NB4 (cell line): ENCODE results near the gene SSTR4.

Experiments used
- DNase-seq: peaks from one replicate; pipeline ENCODE4 v3.0.0; 2010; ENCODE audit warnings: low read depth
- H3K4me3 ChIP-seq: one replicate; pipeline ENCODE4 v1.5.1; 2011; ENCODE audit warnings: mild to moderate bottlenecking, low read depth, low read length, moderate library complexity
- MYC ChIP-seq: IDR thresholded peaks from 2 replicates; pipeline ENCODE4 v1.6.1; 2011; ENCODE audit warnings: low read depth, low read length
- POLR2A ChIP-seq: IDR thresholded peaks from 2 replicates; pipeline ENCODE4 v1.6.1; 2011; ENCODE audit warnings: mild to moderate bottlenecking; ENCODE audit not compliant: insufficient read length; ENCODE audit errors: extremely low read depth
- TF ChIP-seq, protein P1 (sequence below): IDR thresholded peaks from one replicate; pipeline ENCODE4 v1.5.1; 2012; ENCODE audit warnings: low read depth, low read length
- TF ChIP-seq, protein P2 (sequence below): IDR thresholded peaks from 2 replicates; pipeline ENCODE4 v1.6.1; 2011; ENCODE audit warnings: low read depth, low read length

Gene SSTR4

DNA sequence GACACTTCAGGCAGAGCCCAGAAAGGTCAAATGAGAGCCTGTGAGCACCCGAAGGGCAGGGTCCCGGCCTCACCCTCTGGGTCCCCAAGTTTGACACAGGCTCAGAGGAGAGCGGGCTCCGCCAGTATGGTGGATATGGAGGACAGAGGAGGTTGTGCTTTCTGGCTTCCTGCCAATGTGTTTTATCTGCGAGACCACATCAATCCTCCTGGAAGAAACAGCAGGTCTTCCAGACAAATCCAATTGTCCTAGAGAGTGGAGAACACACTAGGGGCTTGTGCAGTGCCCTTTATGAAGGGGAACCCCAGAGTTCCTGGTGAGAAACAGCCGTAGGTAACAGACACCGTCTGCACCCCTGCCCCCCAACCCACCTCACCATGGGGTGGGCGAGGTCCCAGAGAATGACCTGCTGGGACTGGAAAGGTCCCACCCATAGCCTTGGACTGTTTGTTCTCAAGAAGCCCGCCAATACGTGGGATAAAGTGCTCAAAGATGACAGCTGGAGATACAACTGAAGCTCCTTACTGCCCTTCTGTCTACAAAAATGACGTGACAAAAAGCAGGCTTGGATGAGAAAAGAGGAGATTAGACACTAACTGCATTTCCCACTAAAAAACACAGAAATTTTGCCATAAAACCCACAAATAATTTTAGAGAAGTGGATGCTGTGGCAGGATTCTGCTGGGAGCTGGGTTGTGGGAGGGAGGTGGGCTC, 23.9 kb upstream of the SSTR4 start:
- TF ChIP-seq MYC (no peak), POLR2A (no peak)
- TF ChIP-seq, protein P1, sequence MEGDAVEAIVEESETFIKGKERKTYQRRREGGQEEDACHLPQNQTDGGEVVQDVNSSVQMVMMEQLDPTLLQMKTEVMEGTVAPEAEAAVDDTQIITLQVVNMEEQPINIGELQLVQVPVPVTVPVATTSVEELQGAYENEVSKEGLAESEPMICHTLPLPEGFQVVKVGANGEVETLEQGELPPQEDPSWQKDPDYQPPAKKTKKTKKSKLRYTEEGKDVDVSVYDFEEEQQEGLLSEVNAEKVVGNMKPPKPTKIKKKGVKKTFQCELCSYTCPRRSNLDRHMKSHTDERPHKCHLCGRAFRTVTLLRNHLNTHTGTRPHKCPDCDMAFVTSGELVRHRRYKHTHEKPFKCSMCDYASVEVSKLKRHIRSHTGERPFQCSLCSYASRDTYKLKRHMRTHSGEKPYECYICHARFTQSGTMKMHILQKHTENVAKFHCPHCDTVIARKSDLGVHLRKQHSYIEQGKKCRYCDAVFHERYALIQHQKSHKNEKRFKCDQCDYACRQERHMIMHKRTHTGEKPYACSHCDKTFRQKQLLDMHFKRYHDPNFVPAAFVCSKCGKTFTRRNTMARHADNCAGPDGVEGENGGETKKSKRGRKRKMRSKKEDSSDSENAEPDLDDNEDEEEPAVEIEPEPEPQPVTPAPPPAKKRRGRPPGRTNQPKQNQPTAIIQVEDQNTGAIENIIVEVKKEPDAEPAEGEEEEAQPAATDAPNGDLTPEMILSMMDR = no peak
- TF ChIP-seq, protein P2, sequence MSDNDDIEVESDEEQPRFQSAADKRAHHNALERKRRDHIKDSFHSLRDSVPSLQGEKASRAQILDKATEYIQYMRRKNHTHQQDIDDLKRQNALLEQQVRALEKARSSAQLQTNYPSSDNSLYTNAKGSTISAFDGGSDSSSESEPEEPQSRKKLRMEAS = no peak
- H3K4me3 ChIP-seq = no peak overlapping the region
- no peak for DNase-seq

DNA sequence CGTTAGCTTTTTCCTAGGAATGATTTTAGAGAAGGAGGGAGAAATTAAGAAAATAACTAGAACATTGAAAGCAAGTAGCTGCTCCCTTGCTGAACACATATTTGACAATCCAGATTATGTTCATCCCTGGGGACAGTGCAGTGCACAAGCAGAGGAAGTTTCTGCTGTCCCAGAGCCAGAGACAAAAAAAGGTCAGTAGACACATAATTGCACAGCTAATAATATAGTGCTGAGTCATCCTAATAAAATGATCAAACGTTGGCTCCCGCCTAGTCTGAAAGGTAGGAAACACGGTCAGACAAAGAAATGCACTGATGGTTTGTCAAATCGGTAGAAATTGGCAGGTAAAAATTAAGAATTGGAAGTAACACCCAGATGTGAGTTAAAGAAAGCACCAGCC, 21.7 kb upstream of the SSTR4 start:
- no peak for DNase-seq
- TF ChIP-seq, protein P2 = no peak
- TF ChIP-seq POLR2A = no peak
- TF ChIP-seq MYC = no peak
- TF ChIP-seq, protein P1 = no peak
- no peak overlapping the region for H3K4me3 ChIP-seq

DNA sequence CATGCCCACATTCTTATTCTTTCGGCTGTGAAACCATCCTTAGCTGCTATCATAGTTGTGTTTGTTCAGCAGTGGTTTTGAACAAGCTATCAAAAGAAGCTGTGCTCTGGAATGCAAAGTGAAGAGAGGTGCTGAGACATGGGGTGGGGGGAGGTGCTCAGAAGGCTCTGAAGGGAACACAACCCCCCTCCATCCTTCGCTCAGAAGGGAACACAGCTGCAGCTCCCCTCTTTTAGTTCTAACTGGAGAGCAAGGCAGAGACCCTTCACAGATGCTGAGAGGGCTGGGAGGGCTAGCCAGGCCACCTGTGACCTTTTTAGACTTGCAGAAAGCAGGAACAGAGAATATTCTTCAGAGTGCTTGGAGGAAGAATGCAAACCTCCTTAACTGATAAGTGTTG, 17.6 kb upstream of the SSTR4 start:
- TF ChIP-seq, protein P2 = no peak
- TF ChIP-seq POLR2A (no peak), MYC (no peak)
- TF ChIP-seq, protein P1 = no peak
- DNase-seq = no peak
- no peak overlapping the region for H3K4me3 ChIP-seq

DNA sequence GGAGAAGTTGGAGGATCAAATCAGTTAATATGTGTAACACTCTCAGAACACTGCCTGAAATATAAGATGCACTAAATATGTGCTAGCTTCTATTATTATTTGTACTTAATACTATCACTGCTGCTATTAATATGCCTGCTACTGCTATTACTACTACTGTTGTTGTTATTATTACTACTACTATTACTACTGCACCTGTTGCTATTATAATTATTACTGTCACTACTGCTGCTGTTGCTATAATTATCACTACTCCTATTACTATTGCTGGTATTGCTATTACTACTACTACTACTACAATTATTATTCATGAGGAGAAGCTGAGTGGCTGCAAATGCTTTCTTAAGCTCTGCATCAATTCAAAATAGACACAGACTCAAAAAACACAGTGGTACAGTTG, 16.7 kb upstream of the SSTR4 start:
- TF ChIP-seq, protein P2 = no peak
- no peak for TF ChIP-seq MYC
- no peak for TF ChIP-seq POLR2A
- TF ChIP-seq, protein P1 = no peak
- DNase-seq = no peak

DNA sequence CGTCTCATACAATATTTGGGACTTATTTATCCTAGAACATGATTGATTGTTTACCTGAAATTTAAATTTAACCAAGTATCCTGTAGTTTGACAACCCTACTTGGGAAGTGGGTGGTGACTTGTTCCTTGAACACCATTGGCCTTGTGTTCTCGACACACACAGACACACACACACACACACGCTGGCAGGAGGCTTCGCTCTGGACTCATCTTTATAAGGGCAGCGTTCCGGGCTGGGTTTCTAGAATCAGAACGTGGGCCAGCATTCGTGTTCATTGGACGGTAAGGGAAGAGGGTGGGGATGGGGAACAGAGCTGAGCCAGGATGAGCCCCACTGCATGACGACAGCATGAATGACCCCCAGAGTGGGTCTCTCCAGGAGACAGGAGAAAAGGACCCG, 16.2 kb upstream of the SSTR4 start:
- TF ChIP-seq, protein P2 = no peak
- TF ChIP-seq MYC (no peak), POLR2A (no peak)
- TF ChIP-seq, protein P1 = no peak
- DNase-seq = no peak
- no peak overlapping the region for H3K4me3 ChIP-seq

More for the DNA sequence above, 16.7 kb upstream of the SSTR4 start:
- H3K4me3 ChIP-seq = no peak overlapping the region
